HCT116 (cell line): ENCODE measurements around the gene TMEM144. TPM values are rescaled to one million over a fixed set of nuclear protein-coding genes. Genes with fewer than 3 reads are reported as not detected.

ENCODE experiments used
- ATAC-seq: fragments of 200-7000 bp; cut with Tn5 transposase; 2 replicates; pipeline ENCODE4 v1.9.1; 2020; ENCODE audit warnings: mild to moderate bottlenecking, moderate library complexity
- BruUV-seq: library from RNA; stranded (reverse); fragments of 400-500 nt; replicated peaks from 2 replicates; lab custom pipeline; 2021; lab: Mats Ljungman, UMichigan
- CTCF ChIA-PET: fragments of 300-600 bp; sonication (Branson Sonifier 250); formaldehyde crosslinking; loops from one replicate; lab custom pipeline; 2021; ENCODE audit warnings: antibody characterized with exemption; lab: Charles Lee
- POLR2A ChIA-PET: fragments of 300-600, 350-600 bp; sonication (Branson Sonifier 250); formaldehyde crosslinking; loops from one replicate; lab custom pipeline; 2021; ENCODE audit warnings: antibody characterized with exemption; lab: Charles Lee
- RAD21 ChIA-PET, 2 experiments: fragments of 300-600 bp; sonication (Branson Sonifier 250); formaldehyde crosslinking; loops; one replicate each; lab custom pipeline; 2023; ENCODE audit warnings: low total read pairs in 2 of 2; ENCODE audit not compliant: uncharacterized antibody in 2 of 2, unreplicated experiment in 2 of 2, low non-redundant PET in 1 of 2; lab: Charles Lee
- DNase-seq: peaks from one replicate; pipeline ENCODE4 v3.0.0-alpha.2; 2010; ENCODE audit warnings: low read depth, low spot score
- H2AFZ ChIP-seq: fragments of 200-600 bp; shearing (Covaris generic), sonication (generic); 2 replicates; pipeline ENCODE4 v1.6.1; 2017; ENCODE audit warnings: low read depth, mixed run types, mixed read lengths, antibody characterized with exemption, low read length; ENCODE audit not compliant: poor library complexity, severe bottlenecking
- H3K27ac ChIP-seq: 2 replicates; pipeline ENCODE4 v1.5.1; 2012; ENCODE audit warnings: low read depth, low read length
- H3K27me3 ChIP-seq: fragments of 200-600 bp; sonication (generic); 2 replicates; pipeline ENCODE4 v1.6.1; 2016; ENCODE audit warnings: mixed run types, low read length, mixed read lengths; ENCODE audit not compliant: insufficient read depth
- H3K36me3 ChIP-seq, 2 experiments: fragments of 200-500 bp in 1 of 2; fragments of 200-600 bp in 1 of 2; sonication (Bioruptor generic) in 1 of 2; sonication (generic) in 1 of 2; 2 replicates each; pipeline versions ENCODE4 v1.5.1 to v1.6.1; 2014 to 2016; ENCODE audit warnings: low read length in 2 of 2, inconsistent platforms in 1 of 2, mixed read lengths in 1 of 2, mixed run types in 1 of 2; ENCODE audit not compliant: insufficient read depth in 2 of 2, control insufficient read depth in 1 of 2
- H3K4me1 ChIP-seq, 2 experiments: fragments of 200-600 bp in 1 of 2; sonication (generic) in 1 of 2; 2 replicates each; pipeline versions ENCODE4 v1.5.1 to v1.6.1; 2012 to 2017; ENCODE audit warnings: low read length in 2 of 2, inconsistent platforms in 1 of 2, mild to moderate bottlenecking in 1 of 2, mixed read lengths in 1 of 2, mixed run types in 1 of 2, moderate library complexity in 1 of 2; ENCODE audit not compliant: insufficient read depth in 2 of 2, control insufficient read depth in 1 of 2
- H3K4me2 ChIP-seq: fragments of 200-600 bp; sonication (generic); 2 replicates; pipeline ENCODE4 v1.6.1; 2017; ENCODE audit warnings: mixed run types, low read length, mixed read lengths
- H3K4me3 ChIP-seq, 2 experiments: fragments of 200-600 bp in 1 of 2; sonication (generic) in 1 of 2; replicated peaks in 1 of 2; 2 replicates each; pipeline ENCODE4 v1.5.1; 2011 to 2016; ENCODE audit warnings: low read length in 2 of 2, control low read depth in 1 of 2, low read depth in 1 of 2, mild to moderate bottlenecking in 1 of 2, mixed read lengths in 1 of 2, mixed run types in 1 of 2
- H3K79me2 ChIP-seq: fragments of 200-600 bp; sonication (generic); 2 replicates; pipeline ENCODE4 v1.6.1; 2017; ENCODE audit warnings: mild to moderate bottlenecking, mixed run types, low read length, moderate library complexity, mixed read lengths; ENCODE audit not compliant: insufficient read depth
- H3K9ac ChIP-seq: fragments of 200-600 bp; sonication (generic); 2 replicates; pipeline ENCODE4 v1.6.1; 2016; ENCODE audit warnings: low read length, mixed read lengths
- H3K9me2 ChIP-seq: fragments of 200-600 bp; sonication (generic), shearing (Covaris generic); 2 replicates; pipeline ENCODE4 v1.6.1; 2017; ENCODE audit warnings: mixed run types, mild to moderate bottlenecking, moderate library complexity; ENCODE audit not compliant: insufficient read depth
- H3K9me3 ChIP-seq, 2 experiments: fragments of 200-500 bp in 1 of 2; fragments of 200-600 bp in 1 of 2; sonication (Bioruptor generic) in 1 of 2; sonication (generic) in 1 of 2; 2 replicates each; pipeline ENCODE4 v1.6.1; 2014 to 2017; ENCODE audit warnings: low read length in 2 of 2, mixed read lengths in 2 of 2, inconsistent platforms in 1 of 2, low read depth in 1 of 2, mild to moderate bottlenecking in 1 of 2, mixed run types in 1 of 2, moderate library complexity in 1 of 2; ENCODE audit not compliant: control insufficient read depth in 1 of 2, insufficient read depth in 1 of 2
- H4K20me1 ChIP-seq: fragments of 200-600 bp; sonication (generic), shearing (Covaris generic); 2 replicates; pipeline ENCODE4 v1.6.1; 2017; ENCODE audit warnings: mixed run types, mild to moderate bottlenecking, moderate library complexity; ENCODE audit not compliant: insufficient read depth
- CBX3 ChIP-seq: IDR thresholded peaks from 2 replicates; pipeline ENCODE4 v1.6.1; 2012; ENCODE audit warnings: low read depth
- FOSL1 ChIP-seq: IDR thresholded peaks from 2 replicates; pipeline ENCODE4 v1.6.1; 2012; ENCODE audit warnings: low read depth
- RAD21 ChIP-seq: IDR thresholded peaks from 2 replicates; pipeline ENCODE4 v1.6.1; 2012; ENCODE audit warnings: low read depth, mild to moderate bottlenecking
- SP1 ChIP-seq: IDR thresholded peaks from 2 replicates; pipeline ENCODE4 v1.6.1; 2012; ENCODE audit warnings: low read depth
- ZNF274 ChIP-seq: fragments of 200-500 bp; sonication (Bioruptor generic); IDR thresholded peaks from 2 replicates; pipeline ENCODE4 v1.6.1; 2014; ENCODE audit warnings: mild to moderate bottlenecking, low read depth, low read length, inconsistent platforms
- intact Hi-C: fragments of 100-400 bp; cut with micrococcal nuclease; formaldehyde crosslinking; loops from 2 replicates; pipeline ENCODE4 v1.10.0; 2022
- total RNA-seq: library from RNA; stranded (reverse); gene quantifications from one replicate; pipeline ENCODE4 v1.2.1, GENCODE V29; 2021; ENCODE audit not compliant: unreplicated experiment
- TF ChIP-seq, protein P1 (sequence below), 3 experiments: fragments of 200-600 bp in 1 of 3; sonication (generic) in 1 of 3; IDR thresholded peaks in 2 of 3; conservative IDR thresholded peaks in 1 of 3; 2 replicates each; pipeline ENCODE4 v1.5.1; 2012 to 2017; ENCODE audit warnings: low read depth in 2 of 3, low read length in 2 of 3, antibody characterized with exemption in 1 of 3, borderline replicate concordance in 1 of 3, control low read depth in 1 of 3, mild to moderate bottlenecking in 1 of 3, mixed read lengths in 1 of 3, mixed run types in 1 of 3, moderate library complexity in 1 of 3; ENCODE audit not compliant: insufficient read depth in 1 of 3

Gene TMEM144
- total RNA-seq, 1 experiment from 2014 or later = 12.9 TPM

DNA sequence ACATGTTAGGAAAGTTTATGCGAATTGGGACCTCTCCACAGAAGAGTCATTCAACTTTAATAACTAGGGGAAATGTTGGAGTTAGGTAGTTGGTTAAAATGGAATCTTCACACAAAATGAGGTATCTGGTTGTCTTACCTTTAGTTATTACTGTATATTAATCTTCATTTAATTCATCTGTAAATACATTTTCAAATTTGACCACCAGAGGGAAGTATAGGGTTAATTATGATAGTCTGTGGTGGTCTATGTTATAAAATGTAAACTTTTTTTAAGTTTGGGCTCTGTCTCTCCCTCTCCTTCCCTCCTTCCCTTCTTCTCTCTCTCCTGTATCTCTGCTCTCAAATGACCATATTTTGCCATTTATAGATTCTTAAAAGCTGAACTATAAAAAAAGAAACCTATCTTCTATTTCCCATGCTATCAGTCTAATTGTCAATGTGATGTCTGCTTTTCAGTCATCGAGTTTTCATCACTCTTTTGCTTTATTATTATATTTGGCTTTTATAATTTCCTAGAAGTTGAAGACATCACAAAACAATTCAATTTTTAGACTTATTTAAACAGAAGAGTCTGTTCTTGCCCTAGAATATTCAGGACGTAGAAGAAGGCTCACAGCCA lies 49.8 kb downstream of the TMEM144 start:
- DNase-seq (peak; percentile 13), ATAC-seq (peak; percentile 74)
- Histone ChIP-seq H3K79me2 (no peaks in the 10 kb centered on the region), H3K9me2 (no peaks in the 10 kb centered on the region), H3K9ac (no peak overlapping the region), H3K4me2 (no peak overlapping the region), H3K4me3 (no peak overlapping the region), H3K36me3 (no peaks in the 10 kb centered on the region), H3K9me3 (no peaks in the 10 kb centered on the region), H4K20me1 (no peaks in the 10 kb centered on the region), H2AFZ (no peak overlapping the region), H3K27ac (no peak overlapping the region), H3K27me3 (no peaks in the 10 kb centered on the region), H3K4me1 (no peaks in the 10 kb centered on the region)
- no TSS peak for BruUV-seq
- TF ChIP-seq, protein P1, sequence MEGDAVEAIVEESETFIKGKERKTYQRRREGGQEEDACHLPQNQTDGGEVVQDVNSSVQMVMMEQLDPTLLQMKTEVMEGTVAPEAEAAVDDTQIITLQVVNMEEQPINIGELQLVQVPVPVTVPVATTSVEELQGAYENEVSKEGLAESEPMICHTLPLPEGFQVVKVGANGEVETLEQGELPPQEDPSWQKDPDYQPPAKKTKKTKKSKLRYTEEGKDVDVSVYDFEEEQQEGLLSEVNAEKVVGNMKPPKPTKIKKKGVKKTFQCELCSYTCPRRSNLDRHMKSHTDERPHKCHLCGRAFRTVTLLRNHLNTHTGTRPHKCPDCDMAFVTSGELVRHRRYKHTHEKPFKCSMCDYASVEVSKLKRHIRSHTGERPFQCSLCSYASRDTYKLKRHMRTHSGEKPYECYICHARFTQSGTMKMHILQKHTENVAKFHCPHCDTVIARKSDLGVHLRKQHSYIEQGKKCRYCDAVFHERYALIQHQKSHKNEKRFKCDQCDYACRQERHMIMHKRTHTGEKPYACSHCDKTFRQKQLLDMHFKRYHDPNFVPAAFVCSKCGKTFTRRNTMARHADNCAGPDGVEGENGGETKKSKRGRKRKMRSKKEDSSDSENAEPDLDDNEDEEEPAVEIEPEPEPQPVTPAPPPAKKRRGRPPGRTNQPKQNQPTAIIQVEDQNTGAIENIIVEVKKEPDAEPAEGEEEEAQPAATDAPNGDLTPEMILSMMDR (IDR thresholded peaks at IDR 0.05 in 2 of 3, conservative IDR thresholded peaks at IDR 0.05 in 1 of 3; ENCODE audit: borderline replicate concordance in 1 of 3, insufficient read depth in 1 of 3, low read depth in 2 of 3, low read length in 2 of 3) = peak in 2 of 3 experiments; percentile 59 to 64; a peak in 4 of 6 replicates
- TF ChIP-seq ZNF274 (no peak), RAD21 (peak; percentile 68)
- RAD21 ChIA-PET = interaction anchor here in 1 of 2 experiments (0.6 kb wide), 1 partner anchor 137 kb away, joined by 5 read pairs; no protein-coding TSS in a partner anchor
- intact Hi-C loops = loop anchor here (1.0 to 5.0 kb wide), 4 partner anchors 365 to 1187 kb away; no protein-coding TSS in a partner anchor
- CTCF ChIA-PET = interaction anchor here (0.8 to 1.5 kb wide), 3 partner anchors 364 to 366 kb away, joined by 4 to 7 read pairs (median 4); no protein-coding TSS in a partner anchor
- POLR2A ChIA-PET = no interaction called here

DNA sequence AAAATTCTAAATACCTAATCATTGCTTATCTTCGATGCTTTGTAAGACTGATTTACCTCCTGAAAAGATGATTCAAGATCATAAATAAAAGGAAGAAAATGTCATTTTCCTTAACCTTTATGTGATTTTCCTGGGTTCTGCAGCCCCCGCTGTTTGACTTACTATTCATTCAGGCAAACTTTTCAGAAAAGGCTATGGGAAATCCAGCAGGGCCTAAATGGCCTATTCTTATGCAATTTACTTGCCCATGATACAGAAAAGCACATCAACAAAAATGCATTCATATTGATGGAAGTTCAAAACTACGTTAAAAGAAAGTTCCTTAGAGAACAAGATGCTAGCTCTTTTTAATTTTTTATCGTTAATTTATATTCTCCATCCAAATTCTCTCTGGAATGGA lies 51.2 kb downstream of the TMEM144 start:
- Histone ChIP-seq H3K9me2 (no peaks in the 10 kb centered on the region), H3K36me3 (no peaks in the 10 kb centered on the region), H4K20me1 (no peaks in the 10 kb centered on the region), H2AFZ (no peak overlapping the region), H3K4me1 (no peaks in the 10 kb centered on the region), H3K27me3 (no peaks in the 10 kb centered on the region), H3K9ac (no peak overlapping the region), H3K9me3 (no peaks in the 10 kb centered on the region), H3K79me2 (no peaks in the 10 kb centered on the region), H3K4me2 (no peak overlapping the region), H3K27ac (no peak overlapping the region), H3K4me3 (no peak overlapping the region)
- CTCF ChIA-PET = interaction anchor here (1.1 kb wide), 1 partner anchor 362 kb away, joined by 7 read pairs; no protein-coding TSS in a partner anchor
- POLR2A ChIA-PET = no interaction called here
- RAD21 ChIA-PET = no interaction called here
- intact Hi-C loops = loop anchor here (5.0 kb wide), 1 partner anchor 941 kb away; no protein-coding TSS in a partner anchor
- ATAC-seq (no peak), DNase-seq (no peak)
- BruUV-seq = no TSS peak
- TF ChIP-seq FOSL1 = no peak
- TF ChIP-seq CBX3 = no peak
- no peak for TF ChIP-seq SP1
